SH-SY5Y (cell line): ENCODE data around the gene MMP17.

Experiments used
- GATA2 ChIP-seq: IDR thresholded peaks from 2 replicates; pipeline ENCODE4 v1.6.1; 2011; ENCODE audit warnings: mild to moderate bottlenecking, low read depth, low read length
- GATA3 ChIP-seq: IDR thresholded peaks from 2 replicates; pipeline ENCODE4 v1.6.1; 2011; ENCODE audit warnings: low read depth, mild to moderate bottlenecking, low read length, moderate library complexity

MMP17 gene

DNA sequence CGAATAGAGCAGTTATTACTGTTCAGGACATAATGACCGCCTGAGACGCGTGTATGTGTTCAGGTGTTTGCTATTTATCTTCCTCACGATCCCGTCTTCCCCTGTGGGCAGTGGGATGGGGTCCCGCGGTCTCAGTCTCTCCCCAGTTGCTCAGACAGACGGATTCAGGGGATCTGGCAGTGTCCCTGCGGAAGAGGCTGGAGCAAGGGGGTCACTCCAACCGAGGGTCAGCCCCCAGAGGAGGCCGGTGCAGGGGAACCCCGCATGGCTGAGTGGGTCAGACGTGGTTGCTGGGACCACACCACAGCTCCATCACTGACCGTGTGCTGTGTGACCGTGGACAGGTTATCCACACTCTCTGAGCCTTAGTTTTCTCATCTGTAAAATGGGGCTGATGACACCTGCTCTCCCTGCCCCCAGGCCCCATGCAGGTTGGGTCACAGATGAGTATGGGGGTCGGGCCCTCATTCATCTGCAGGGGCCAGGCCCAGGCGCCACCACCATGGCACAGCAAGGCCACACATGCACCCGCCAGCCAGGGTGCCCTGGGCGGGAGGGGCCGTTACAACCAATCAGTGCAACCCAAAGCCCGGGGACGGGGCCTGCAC is 5.2 kb downstream of the MMP17 start:
- TF ChIP-seq GATA3 (no peak), GATA2 (no peak)

DNA sequence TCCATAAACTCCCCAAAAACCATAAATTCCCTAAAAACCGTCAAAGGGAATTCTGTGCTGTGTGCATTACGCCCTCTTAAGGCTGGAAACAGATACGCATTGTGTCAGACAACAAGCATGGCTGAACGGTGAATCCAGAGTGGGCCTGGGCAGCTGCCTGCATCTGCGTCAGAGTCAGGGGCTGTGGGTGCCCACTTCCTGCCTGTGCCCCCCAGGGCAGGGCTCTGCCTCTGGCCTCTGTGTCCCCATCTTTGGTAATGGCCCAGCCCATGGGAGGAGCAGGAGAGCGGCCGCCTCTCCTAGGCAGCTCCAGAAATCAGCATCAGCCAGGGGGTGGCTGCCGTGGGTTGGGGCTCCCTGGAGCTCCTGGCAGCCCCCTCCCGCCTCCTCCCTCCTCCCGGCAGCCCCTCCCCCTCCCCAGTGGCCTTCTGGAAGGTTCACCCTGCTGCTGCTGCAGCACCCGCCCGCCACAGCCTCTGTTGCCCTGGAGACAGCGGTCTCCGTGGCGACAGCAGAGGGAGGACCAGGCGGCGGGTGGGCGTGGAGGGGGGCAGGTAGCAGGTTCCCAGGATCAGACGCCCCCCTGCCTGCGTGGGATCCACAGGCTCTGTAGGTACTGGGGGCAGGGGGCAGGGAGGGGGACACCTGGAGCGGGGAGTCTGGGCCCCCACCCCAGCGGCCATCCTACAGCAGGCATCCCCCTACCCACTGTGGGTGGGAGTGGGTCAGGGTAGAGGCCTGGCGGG is 5.9 kb downstream of the MMP17 start:
- no peak for TF ChIP-seq GATA3
- TF ChIP-seq GATA2 = no peak

DNA sequence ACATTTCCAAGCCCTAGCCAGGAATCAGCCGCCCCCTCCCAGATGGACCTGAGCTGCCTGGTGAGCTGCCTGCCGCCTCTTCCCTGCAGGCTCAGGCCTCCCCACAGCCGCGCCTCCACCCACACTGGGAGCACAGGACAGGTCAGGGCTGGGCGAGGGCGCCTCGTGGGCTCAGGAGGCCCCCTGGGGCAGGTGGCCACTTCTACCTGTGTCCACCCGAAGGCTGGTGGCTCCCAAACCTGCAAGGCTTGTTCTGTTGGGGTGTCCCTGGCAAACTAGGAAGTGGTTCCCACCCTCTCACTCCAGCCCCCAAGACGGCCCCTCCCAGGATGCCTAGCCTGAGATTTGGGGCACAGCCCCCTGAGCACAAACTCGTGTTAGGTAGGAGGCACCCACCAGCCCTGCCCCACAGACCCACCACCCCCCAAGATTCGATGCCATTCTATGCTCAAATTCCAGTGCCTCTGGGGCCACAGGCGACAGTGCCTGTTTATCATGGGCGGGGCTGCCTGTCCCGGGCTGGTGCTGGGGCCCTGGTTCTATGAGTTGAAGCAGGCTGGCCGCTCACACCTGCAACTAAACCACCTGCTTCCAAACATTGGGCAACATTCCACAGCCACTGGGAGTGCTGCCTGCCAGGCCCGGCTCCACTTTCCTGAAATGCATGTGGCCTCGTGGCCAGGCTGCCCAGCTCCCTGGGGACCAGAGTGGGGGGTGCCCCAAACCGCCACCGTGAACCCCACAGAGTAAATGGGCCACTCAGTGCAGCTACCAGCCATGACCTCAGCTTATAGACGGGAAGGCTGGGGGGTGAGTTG is 6.8 kb downstream of the MMP17 start:
- no peak for TF ChIP-seq GATA2

DNA sequence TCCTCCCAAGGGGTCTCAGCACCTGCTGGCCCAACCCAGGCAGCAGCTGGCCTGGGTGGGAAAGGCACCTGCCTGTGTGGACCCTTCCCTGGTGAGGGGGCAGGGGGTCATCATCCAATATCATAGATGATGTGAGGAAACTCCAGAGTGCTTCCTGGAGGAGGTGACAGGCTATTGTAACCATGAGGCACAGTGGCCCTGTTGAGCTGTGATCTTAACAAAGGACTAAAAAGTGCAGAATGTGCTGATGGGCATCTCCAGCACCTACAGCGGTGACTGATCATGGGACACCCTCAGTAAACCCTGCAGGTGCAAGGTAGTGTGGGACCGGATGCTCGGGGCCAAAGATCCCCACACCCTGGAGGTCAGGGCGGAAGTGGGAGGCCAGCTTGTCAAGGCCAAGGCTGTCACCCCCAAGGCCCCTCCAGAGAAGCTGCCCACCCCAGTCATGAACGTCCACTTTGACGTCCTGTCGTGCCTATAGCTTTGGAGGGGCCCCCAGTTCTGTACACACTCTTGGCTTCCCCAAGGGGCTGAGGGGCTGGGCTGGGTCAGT is 7.5 kb downstream of the MMP17 start:
- TF ChIP-seq GATA3 (no peak), GATA2 (no peak)

DNA sequence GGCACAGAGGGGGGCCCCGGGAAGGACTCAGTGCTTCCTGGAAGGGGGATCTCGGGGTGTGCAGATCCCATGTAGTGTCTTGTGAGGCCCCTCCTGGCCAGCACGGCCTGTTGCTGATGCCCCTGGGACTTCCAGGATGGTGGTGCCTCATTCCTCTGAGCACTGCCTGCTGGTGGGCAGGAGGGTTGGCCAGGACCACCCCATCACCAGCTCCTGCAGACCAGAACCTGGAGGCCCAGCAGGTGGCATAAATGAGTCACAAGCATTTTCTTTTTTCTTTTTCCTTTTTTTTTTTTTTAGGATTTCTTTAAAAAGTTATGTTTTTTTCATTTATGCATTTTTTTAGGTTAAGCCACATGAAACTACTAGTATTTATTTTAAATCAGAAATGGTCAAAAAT is 8.0 kb downstream of the MMP17 start:
- no peak for TF ChIP-seq GATA3
- no peak for TF ChIP-seq GATA2

DNA sequence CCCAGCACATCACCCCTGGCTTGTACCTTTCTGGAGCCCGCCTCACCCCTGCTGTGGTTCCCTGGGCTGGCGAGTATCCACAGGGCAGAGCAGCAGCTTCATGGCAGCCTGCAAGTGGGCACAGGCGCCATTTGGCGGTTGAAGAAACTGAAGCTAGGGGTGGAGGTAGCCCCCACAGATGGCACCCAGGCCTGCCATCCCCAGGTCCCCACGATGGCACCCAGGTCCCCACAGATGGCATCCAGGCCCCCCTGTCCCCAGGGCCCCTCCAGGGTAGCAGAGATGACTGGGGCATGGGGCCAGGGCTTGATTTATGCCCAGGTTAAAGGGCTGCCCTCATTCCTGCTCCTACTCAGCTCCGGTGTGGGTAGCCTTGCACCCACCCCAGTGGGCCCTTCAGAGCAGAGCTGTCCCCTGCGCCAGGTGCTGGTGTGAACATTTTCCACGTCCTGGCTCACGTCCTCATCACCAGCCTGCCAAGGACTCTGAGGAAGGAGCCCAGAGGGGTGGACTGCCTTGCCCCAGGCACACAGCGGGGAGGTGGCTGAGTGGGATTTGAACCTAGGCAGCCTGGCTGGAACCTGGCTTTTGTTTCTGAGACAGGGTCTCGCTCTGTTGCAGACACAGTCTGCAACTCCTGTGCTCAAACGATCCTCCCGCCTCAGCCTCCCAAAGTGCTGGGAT is 8.7 kb downstream of the MMP17 start:
- TF ChIP-seq GATA3 (no peak), GATA2 (no peak)

DNA sequence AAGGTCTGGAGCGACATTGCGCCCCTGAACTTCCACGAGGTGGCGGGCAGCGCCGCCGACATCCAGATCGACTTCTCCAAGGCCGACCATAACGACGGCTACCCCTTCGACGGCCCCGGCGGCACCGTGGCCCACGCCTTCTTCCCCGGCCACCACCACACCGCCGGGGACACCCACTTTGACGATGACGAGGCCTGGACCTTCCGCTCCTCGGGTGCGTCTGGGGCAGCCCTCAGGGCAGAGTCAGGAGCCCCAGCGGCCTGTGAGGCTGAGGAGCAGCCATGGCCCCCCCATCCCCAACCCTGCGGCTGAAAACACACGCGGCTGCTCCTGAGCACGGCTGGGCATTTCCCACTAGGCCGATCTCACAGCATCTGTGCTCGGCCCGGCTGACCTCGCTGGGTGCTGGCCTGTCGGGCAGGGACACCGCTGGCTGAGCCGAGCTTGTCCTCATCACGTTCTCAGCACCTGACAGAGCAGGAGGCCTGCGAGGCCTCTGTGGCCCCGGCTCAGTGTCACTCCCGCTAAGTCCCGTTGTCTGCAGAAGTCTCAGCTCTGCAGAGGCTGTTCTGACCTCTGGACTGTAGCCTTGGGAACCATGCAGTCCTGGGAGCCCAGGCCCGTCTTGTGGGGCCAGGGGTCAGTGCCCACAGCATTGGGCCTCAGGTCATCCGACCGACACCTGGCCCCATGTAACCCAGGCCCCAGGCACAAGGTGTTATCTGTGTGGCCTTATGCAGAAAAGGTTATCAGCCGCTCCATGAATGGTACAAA is 12.6 kb downstream of the MMP17 start:
- no peak for TF ChIP-seq GATA2
- no peak for TF ChIP-seq GATA3

DNA sequence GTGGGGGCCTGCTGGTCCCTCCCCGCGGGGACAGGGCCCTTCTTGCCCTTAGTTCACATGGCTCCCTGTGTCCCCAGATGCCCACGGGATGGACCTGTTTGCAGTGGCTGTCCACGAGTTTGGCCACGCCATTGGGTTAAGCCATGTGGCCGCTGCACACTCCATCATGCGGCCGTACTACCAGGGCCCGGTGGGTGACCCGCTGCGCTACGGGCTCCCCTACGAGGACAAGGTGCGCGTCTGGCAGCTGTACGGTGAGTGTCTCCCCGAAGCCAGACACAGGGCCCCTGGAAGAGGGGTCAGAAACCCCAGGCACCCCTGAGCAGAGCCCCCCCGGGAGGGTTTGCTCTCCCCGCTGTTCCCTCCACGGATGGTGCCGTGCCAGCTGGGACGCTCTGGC is 13.4 kb downstream of the MMP17 start:
- no peak for TF ChIP-seq GATA2
- no peak for TF ChIP-seq GATA3

DNA sequence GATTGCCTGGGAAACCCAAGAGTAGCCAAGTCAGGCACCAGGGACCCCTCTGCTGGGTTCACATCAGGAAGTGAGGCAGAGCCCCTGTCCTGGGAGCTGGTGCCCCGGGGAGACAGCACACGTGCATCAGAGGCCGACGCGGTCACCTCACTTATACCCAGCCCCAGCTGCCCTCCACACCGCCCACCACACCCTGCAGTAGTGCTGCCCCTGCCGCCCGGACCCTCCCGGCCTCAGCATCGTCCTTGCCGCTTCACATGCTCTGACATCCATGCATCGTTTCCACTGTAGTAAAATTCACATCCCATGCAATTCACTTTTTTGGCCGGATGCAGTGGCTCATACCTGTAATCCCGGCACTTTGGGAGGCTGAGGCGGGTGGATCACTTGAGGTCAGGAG is 14.0 kb downstream of the MMP17 start:
- TF ChIP-seq GATA2 (no peak), GATA3 (no peak)

DNA sequence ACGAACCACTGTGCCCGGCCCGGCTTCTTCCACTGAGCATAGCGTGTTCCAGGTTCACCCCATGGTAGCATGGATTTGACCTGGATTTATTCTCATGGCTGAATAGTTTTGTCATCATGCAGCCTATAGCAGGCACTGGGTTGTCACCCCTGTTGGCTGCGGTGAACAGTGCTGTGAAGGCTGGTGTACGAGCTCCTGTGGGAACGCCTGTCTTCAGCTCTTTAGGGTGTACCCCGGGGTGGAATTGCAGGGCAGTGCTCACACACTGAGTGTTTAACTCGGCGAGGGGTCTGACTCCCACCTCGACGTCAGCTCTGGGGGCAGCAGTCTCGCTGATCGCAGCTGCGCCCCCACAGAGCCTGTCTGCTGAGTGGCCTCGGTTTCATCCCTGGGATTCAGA is 15.3 kb downstream of the MMP17 start:
- TF ChIP-seq GATA3 (no peak), GATA2 (no peak)

DNA sequence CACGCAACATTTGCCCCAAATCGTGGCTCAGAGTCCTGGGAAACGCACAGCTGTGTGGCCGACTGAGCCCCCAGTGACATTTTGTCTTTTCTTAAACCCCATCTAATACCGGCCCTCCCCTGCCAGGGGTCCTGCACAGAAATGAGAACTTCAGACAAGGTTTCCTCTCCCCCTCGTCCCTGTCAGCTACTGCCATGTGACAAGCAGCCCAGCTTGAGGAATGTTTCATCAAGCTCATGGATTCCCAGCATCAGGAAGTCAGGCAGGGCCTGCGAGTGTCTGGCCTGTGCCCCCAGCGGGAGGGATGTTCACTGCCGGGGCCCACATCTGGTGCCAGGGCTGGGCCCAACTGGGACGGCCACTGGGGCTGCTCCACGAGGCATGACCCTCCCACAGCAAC is 15.9 kb downstream of the MMP17 start:
- TF ChIP-seq GATA3 (no peak), GATA2 (no peak)

DNA sequence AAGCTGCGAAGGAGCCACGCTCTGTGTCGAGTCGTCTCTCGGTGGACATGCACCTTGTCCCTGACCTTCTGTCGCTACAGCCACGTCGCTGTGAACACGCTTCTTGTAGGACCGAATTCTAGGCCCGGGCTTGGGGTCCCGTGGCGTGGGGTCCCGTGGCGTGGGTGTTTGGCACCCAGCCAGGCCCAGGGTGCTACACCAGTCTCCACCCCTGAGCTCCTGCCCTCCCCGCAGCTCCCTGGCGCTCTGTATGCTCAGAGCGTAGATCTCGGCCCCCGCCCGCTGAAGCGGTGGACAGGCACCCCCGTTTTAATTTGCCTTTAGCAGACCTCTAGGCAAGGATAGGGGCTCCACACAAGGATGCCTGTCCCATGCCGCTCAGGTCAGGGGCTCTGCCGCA is 16.5 kb downstream of the MMP17 start:
- no peak for TF ChIP-seq GATA3
- TF ChIP-seq GATA2 = no peak

DNA sequence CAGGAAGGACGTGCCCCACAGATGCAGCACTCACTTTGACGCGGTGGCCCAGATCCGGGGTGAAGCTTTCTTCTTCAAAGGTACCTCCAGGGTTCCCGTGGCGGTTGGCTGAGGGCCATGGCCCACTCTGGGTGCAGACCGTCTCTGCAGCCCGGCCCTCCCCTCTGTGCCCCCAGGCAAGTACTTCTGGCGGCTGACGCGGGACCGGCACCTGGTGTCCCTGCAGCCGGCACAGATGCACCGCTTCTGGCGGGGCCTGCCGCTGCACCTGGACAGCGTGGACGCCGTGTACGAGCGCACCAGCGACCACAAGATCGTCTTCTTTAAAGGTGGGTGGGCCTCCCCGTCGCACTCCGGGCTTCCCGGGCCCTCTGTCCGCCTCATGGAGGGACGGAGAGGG is 16.9 kb downstream of the MMP17 start:
- TF ChIP-seq GATA2 (no peak), GATA3 (no peak)
